Measurements from ENCODE around the gene NMT1.

NMT1 gene

GRCh38 chr17:45155483-45155882 lies 94.4 kb downstream of the NMT1 start:
- DNase-seq (ENCODE audit: low read depth) = no peak

- DNase-seq (ENCODE audit: low read depth) = no peak
Observed at GRCh38 chr17:45156242-45156641, 95.1 kb downstream of the NMT1 start.

Data from activated T-cell treated with anti-CD3 and anti-CD28 coated beads for 48 hours (primary cell).